Loucy (cell line): Measurements from ENCODE around the gene KIF13A.

Experiments used
- H2AFZ ChIP-seq: fragments of 200-600 bp; sonication (generic); 2 replicates; pipeline ENCODE4 v1.6.0; 2016; ENCODE audit warnings: antibody characterized with exemption, mild to moderate bottlenecking, low read length, moderate library complexity
- H3F3A ChIP-seq: fragments of 200-600 bp; 2 replicates; pipeline ENCODE4 v1.6.0; 2016; ENCODE audit warnings: antibody characterized with exemption, low read depth, mild to moderate bottlenecking
- H3K27me3 ChIP-seq: fragments of 200-600 bp; sonication (generic); 2 replicates; pipeline ENCODE4 v1.6.1; 2014; ENCODE audit warnings: low read length, mild to moderate bottlenecking; ENCODE audit not compliant: insufficient read depth, poor library complexity, severe bottlenecking
- H3K36me3 ChIP-seq: fragments of 200-600 bp; sonication (generic); 2 replicates; pipeline ENCODE4 v1.6.1; 2016; ENCODE audit warnings: low read length; ENCODE audit not compliant: insufficient read depth
- H3K4me1 ChIP-seq: fragments of 200-600 bp; sonication (generic); 2 replicates; pipeline ENCODE4 v1.5.1; 2014; ENCODE audit warnings: low read length, mild to moderate bottlenecking; ENCODE audit not compliant: insufficient read depth, poor library complexity, severe bottlenecking
- H3K4me2 ChIP-seq: fragments of 200-600 bp; sonication (generic); 2 replicates; pipeline ENCODE4 v1.6.0; 2014; ENCODE audit warnings: antibody characterized with exemption, low read length, low read depth, mild to moderate bottlenecking; ENCODE audit not compliant: poor library complexity, severe bottlenecking
- H3K4me3 ChIP-seq: fragments of 200-600 bp; sonication (generic); 2 replicates; pipeline ENCODE4 v1.5.1; 2014; ENCODE audit warnings: low read length, mild to moderate bottlenecking, mixed read lengths; ENCODE audit not compliant: poor library complexity, severe bottlenecking
- H3K79me2 ChIP-seq: fragments of 200-600 bp; sonication (generic); 2 replicates; pipeline ENCODE4 v1.6.1; 2014; ENCODE audit warnings: low read length; ENCODE audit not compliant: insufficient read depth
- H3K9ac ChIP-seq: fragments of 200-600 bp; sonication (generic); 2 replicates; pipeline ENCODE4 v1.6.0; 2014; ENCODE audit warnings: mild to moderate bottlenecking, low read depth, low read length, moderate library complexity; ENCODE audit not compliant: poor library complexity, severe bottlenecking
- H3K9me2 ChIP-seq: fragments of 200-600 bp; sonication (generic); replicated peaks from 2 replicates; pipeline ENCODE4 v1.6.1; 2016; ENCODE audit warnings: low read depth, low read length, mixed read lengths
- H3K9me3 ChIP-seq: fragments of 200-600 bp; sonication (generic); 2 replicates; pipeline ENCODE4 v1.6.1; 2014; ENCODE audit warnings: mild to moderate bottlenecking, antibody characterized with exemption, low read length, low read depth; ENCODE audit not compliant: insufficient read depth
- H4K20me1 ChIP-seq: fragments of 200-600 bp; sonication (generic); 2 replicates; pipeline ENCODE4 v1.6.0; 2014; ENCODE audit warnings: antibody characterized with exemption, low read length, mild to moderate bottlenecking; ENCODE audit not compliant: insufficient read depth, poor library complexity, severe bottlenecking
- CTCF ChIP-seq: fragments of 200-600 bp; sonication (generic); conservative IDR thresholded peaks from 2 replicates; pipeline ENCODE4 v1.5.1; 2014; ENCODE audit warnings: mild to moderate bottlenecking, antibody characterized with exemption, low read length
- EZH2phosphoT487 ChIP-seq: fragments of 200-600 bp; IDR thresholded peaks from 2 replicates; pipeline ENCODE4 v1.6.1; 2018; ENCODE audit warnings: antibody characterized with exemption, mild to moderate bottlenecking, moderate library complexity, borderline replicate concordance

KIF13A gene

GRCh38 chr6:17785094-17785787, 202.2 kb downstream of the KIF13A start:
- Histone ChIP-seq H3K4me3 (no peak overlapping the region), H3F3A (no peaks in the 10 kb centered on the region), H3K9me3 (no peaks in the 10 kb centered on the region), H3K4me1 (no peaks in the 10 kb centered on the region), H3K9ac (no peak overlapping the region), H4K20me1 (no peaks in the 10 kb centered on the region), H3K27me3 (no peaks in the 10 kb centered on the region), H3K9me2 (no peaks in the 10 kb centered on the region), H3K79me2 (no peaks in the 10 kb centered on the region), H3K36me3 (no peaks in the 10 kb centered on the region), H2AFZ (no peak overlapping the region), H3K4me2 (no peak overlapping the region)
- TF ChIP-seq EZH2phosphoT487 (no peak), CTCF (no peak)

GRCh38 chr6:17780061-17780460, 207.4 kb downstream of the KIF13A start:
- Histone ChIP-seq H4K20me1 (no peaks in the 10 kb centered on the region), H3K36me3 (no peaks in the 10 kb centered on the region), H3K79me2 (no peaks in the 10 kb centered on the region), H3K4me3 (no peak overlapping the region), H2AFZ (no peak overlapping the region), H3K9me3 (no peaks in the 10 kb centered on the region), H3F3A (no peaks in the 10 kb centered on the region), H3K9me2 (no peaks in the 10 kb centered on the region), H3K27me3 (no peaks in the 10 kb centered on the region), H3K4me2 (no peak overlapping the region), H3K9ac (no peak overlapping the region), H3K4me1 (no peaks in the 10 kb centered on the region)
- TF ChIP-seq CTCF (no peak), EZH2phosphoT487 (no peak)

- H3F3A ChIP-seq, result no peaks in the 10 kb centered on the region
- H3K9me3 ChIP-seq, result no peaks in the 10 kb centered on the region
- no peak overlapping the region for H2AFZ ChIP-seq
- no peak for TF ChIP-seq CTCF
- TF ChIP-seq EZH2phosphoT487, result no peak
- H3K4me3 ChIP-seq, result no peak overlapping the region
- no peaks in the 10 kb centered on the region for H4K20me1 ChIP-seq
- H3K4me1 ChIP-seq, result no peaks in the 10 kb centered on the region
- no peaks in the 10 kb centered on the region for H3K79me2 ChIP-seq
- no peak overlapping the region for H3K9ac ChIP-seq
- no peak overlapping the region for H3K4me2 ChIP-seq
- no peaks in the 10 kb centered on the region for H3K9me2 ChIP-seq
- no peaks in the 10 kb centered on the region for H3K27me3 ChIP-seq
- no peaks in the 10 kb centered on the region for H3K36me3 ChIP-seq
Measured at GRCh38 chr6:17771609-17772008, 215.8 kb downstream of the KIF13A start.
